EL (cell line): Measurements from ENCODE around the gene FOXK1.

Experiments
- DNase-seq: peaks from one replicate; pipeline ENCODE4 v3.0.0-alpha.2; 2016

The FOXK1 gene

GRCh38 chr7:4724648-4725013 is 42.5 kb downstream of the FOXK1 start:
- DNase-seq, result peak; percentile 68

- DNase-seq, result peak; percentile 94
Measured at GRCh38 chr7:4725014-4725849, 43.1 kb downstream of the FOXK1 start.

GRCh38 chr7:4725850-4726450 is 43.9 kb downstream of the FOXK1 start:
- no peak for DNase-seq

- no peak for DNase-seq
Measured at GRCh38 chr7:4726566-4726965, 44.5 kb downstream of the FOXK1 start.

- no peak for DNase-seq
Measured at GRCh38 chr7:4727914-4728705, 46.0 kb downstream of the FOXK1 start.

GRCh38 chr7:4729266-4729665 is 47.2 kb downstream of the FOXK1 start:
- DNase-seq, result no peak

GRCh38 chr7:4730276-4730675 is 48.2 kb downstream of the FOXK1 start:
- no peak for DNase-seq

GRCh38 chr7:4730971-4731370 is 48.9 kb downstream of the FOXK1 start:
- no peak for DNase-seq

GRCh38 chr7:4731803-4732202 is 49.7 kb downstream of the FOXK1 start:
- DNase-seq, result no peak

GRCh38 chr7:4733936-4734528 is 51.9 kb downstream of the FOXK1 start:
- no peak for DNase-seq

GRCh38 chr7:4734587-4735345 is 52.7 kb downstream of the FOXK1 start:
- DNase-seq, result no peak

- DNase-seq, result no peak
Measured at GRCh38 chr7:4737300-4737699, 55.2 kb downstream of the FOXK1 start.

GRCh38 chr7:4738711-4739527 is 56.8 kb downstream of the FOXK1 start:
- peak; percentile 91 for DNase-seq

GRCh38 chr7:4739528-4739992 is 57.5 kb downstream of the FOXK1 start:
- DNase-seq, result no peak

- DNase-seq, result no peak
Measured at GRCh38 chr7:4740796-4741195, 58.7 kb downstream of the FOXK1 start.

- DNase-seq, result no peak
Measured at GRCh38 chr7:4742051-4742573, 60.0 kb downstream of the FOXK1 start.

GRCh38 chr7:4742852-4743251 is 60.8 kb downstream of the FOXK1 start:
- DNase-seq, result peak; percentile 6

GRCh38 chr7:4744391-4745264 is 62.5 kb downstream of the FOXK1 start:
- DNase-seq, result peak; percentile 100

GRCh38 chr7:4745265-4745919 is 63.3 kb downstream of the FOXK1 start:
- DNase-seq, result no peak
